Measurements from ENCODE around the gene UBE2D1. TPM values are rescaled to one million over a fixed set of nuclear protein-coding genes. Genes with fewer than 3 reads are reported as not detected.

UBE2D1 gene
- total RNA-seq, 6 donors from 2014 or later, result 2.1 to 28.6 (median 16.4) TPM

DNA sequence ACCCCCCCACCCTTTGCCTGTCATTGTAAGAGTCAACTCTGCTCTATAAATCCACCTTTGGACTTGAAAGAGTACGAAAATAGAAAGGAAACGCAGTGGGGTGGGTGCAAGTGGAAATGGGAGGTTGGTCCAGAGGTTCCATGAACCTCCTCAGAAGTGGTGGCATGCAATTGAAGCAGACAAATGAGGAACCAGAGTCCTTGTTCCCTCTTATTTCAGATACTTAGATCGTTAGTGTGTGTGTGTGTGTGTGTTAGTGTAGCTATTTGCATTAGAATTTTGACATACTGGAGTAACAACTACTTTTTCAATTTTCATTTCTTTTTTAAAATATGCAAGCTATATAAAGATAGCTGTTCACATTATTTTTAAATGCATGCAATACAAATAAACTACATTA lies 32.3 kb downstream of the UBE2D1 start:
- no peaks in the 10 kb centered on the region for H3K4me1 ChIP-seq
- ATAC-seq (ENCODE audit: low FRiP score in 2 of 2) (no peak), DNase-seq (no peak)
- peaks cover 0 to 16% (median 0%) of the 10 kb centered on the region in 4 donors for H3K36me3 ChIP-seq
- H3K4me3 ChIP-seq, result no peak overlapping the region
- no peak overlapping the region for H3K27ac ChIP-seq
- no peaks in the 10 kb centered on the region for H3K9me3 ChIP-seq
- TF ChIP-seq POLR2AphosphoS5 (IDR thresholded peaks at IDR 0.05) (no peak), EP300 (IDR thresholded peaks at IDR 0.05) (no peak), POLR2A (IDR thresholded peaks at IDR 0.05) (no peak)
- TF ChIP-seq, protein P1, sequence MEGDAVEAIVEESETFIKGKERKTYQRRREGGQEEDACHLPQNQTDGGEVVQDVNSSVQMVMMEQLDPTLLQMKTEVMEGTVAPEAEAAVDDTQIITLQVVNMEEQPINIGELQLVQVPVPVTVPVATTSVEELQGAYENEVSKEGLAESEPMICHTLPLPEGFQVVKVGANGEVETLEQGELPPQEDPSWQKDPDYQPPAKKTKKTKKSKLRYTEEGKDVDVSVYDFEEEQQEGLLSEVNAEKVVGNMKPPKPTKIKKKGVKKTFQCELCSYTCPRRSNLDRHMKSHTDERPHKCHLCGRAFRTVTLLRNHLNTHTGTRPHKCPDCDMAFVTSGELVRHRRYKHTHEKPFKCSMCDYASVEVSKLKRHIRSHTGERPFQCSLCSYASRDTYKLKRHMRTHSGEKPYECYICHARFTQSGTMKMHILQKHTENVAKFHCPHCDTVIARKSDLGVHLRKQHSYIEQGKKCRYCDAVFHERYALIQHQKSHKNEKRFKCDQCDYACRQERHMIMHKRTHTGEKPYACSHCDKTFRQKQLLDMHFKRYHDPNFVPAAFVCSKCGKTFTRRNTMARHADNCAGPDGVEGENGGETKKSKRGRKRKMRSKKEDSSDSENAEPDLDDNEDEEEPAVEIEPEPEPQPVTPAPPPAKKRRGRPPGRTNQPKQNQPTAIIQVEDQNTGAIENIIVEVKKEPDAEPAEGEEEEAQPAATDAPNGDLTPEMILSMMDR (IDR thresholded peaks at IDR 0.05), result no peak
- WGBS, 2 donors, result 63 to 71% methylated on average over 3 of the region's 3 CpGs
- no peaks in the 10 kb centered on the region for H3K27me3 ChIP-seq

DNA sequence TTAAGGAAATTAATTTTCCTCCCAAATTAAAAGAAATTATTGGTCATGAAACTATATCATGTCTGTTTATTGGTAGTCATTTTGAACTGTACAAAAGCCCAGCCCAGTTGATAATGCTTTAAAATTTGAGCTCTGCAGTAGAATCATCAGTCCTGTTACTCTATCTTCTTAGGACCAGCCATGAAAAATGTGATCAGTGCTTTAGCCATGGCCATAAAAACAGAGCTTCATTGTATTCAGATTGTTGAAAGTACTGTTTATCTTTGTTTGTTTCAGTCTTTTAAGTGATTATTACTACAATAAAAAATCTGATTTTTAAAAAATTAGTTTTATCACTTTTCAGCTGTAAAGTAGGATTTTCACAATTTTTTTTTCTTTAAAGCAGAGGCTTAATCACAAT lies 36.7 kb downstream of the UBE2D1 start:
- Histone ChIP-seq H3K36me3 (no peaks in the 10 kb centered on the region), H3K27me3 (no peaks in the 10 kb centered on the region), H3K4me3 (no peak overlapping the region), H3K9me3 (no peaks in the 10 kb centered on the region), H3K27ac (no peak overlapping the region), H3K4me1 (no peaks in the 10 kb centered on the region)
- ATAC-seq (ENCODE audit: low FRiP score in 2 of 2) (no peak), DNase-seq (no peak)
- TF ChIP-seq, protein P1 (IDR thresholded peaks at IDR 0.05), result no peak
- TF ChIP-seq POLR2AphosphoS5 (IDR thresholded peaks at IDR 0.05), result no peak
- no peak for TF ChIP-seq EP300 (IDR thresholded peaks at IDR 0.05)
- no peak for TF ChIP-seq POLR2A (IDR thresholded peaks at IDR 0.05)

DNA sequence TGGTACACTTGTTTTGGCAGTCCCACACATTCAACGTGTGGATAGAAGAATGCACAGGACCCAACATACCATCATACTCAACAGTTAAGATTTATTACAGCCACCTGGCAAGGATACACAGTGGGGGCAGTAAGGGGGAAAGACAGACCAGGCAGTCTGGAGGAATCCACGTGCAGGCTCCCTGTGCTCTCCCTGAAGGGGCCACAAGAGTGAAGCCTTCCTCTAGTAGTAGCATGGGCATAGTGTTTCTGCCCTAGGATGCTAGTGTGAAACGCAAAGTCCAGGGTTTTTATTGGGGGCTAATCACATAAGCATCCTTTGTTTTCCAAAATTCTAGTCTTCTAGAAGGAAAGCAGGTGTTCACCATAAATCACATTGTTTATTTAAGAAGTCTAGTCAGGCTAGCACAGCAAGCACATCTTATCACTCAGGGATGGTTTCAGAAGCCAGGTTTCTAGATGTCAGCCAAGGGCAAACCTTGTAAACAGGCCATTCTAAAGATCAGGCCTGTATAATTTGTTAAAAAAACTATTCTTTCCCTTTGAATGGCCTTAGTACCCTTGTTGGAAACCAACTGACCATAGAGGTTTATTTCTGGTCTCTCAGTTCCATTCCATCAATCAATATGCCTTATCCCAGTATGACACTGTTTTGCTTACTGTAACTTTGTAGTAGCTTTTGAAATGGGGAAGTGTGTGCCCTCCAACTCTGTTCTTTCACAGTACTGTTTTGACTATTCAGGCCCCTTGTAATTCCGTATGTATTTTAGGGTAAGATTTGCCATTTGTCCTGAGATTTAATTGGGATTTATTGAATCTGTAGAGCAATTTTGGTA lies 38.0 kb downstream of the UBE2D1 start:
- no peak for TF ChIP-seq EP300 (IDR thresholded peaks at IDR 0.05)
- TF ChIP-seq, protein P1 (IDR thresholded peaks at IDR 0.05), result no peak
- TF ChIP-seq POLR2A (IDR thresholded peaks at IDR 0.05), result no peak
- TF ChIP-seq POLR2AphosphoS5 (IDR thresholded peaks at IDR 0.05), result no peak
- no peaks in the 10 kb centered on the region for H3K9me3 ChIP-seq
- no peaks in the 10 kb centered on the region for H3K27me3 ChIP-seq
- no peak for DNase-seq
- H3K27ac ChIP-seq, result no peak overlapping the region
- no peaks in the 10 kb centered on the region for H3K4me1 ChIP-seq
- no peaks in the 10 kb centered on the region for H3K36me3 ChIP-seq
- WGBS, 2 donors, result 83 to 87% methylated on average over 4 of the region's 4 CpGs
- ATAC-seq (ENCODE audit: low FRiP score in 2 of 2), result no peak
- no peak overlapping the region for H3K4me3 ChIP-seq

DNA sequence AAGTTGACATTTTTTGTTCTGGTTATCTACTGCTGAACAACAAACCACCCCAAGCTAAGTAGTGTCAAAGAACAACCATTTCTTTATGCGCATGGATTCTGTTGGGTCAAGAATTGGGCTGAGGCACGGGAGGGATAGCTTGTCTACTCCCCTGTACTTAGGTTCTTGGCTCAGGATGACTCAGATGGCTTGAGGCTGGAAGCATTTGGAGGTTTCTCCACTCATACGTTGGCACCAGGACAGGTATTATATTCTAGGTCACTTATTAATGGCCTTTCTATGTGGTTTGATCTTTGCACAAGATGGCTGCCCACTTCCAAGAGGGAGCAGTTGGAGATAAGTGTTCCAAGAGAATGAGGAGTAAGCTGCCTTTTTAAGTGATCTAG lies 38.6 kb downstream of the UBE2D1 start:
- TF ChIP-seq EP300 (IDR thresholded peaks at IDR 0.05) (no peak), POLR2AphosphoS5 (IDR thresholded peaks at IDR 0.05) (no peak), POLR2A (IDR thresholded peaks at IDR 0.05) (no peak)
- TF ChIP-seq, protein P1 (IDR thresholded peaks at IDR 0.05), result no peak
- Histone ChIP-seq H3K4me3 (no peak overlapping the region), H3K36me3 (no peaks in the 10 kb centered on the region), H3K9me3 (no peaks in the 10 kb centered on the region), H3K27ac (no peak overlapping the region), H3K27me3 (no peaks in the 10 kb centered on the region), H3K4me1 (no peaks in the 10 kb centered on the region)
- ATAC-seq (ENCODE audit: low FRiP score in 2 of 2) (no peak), DNase-seq (no peak)
- 81 to 89% methylated on average over 3 of the region's 3 CpGs for WGBS, 2 donors

Data from upper lobe of left lung (tissue), 6 donors.